Astrocyte (in vitro differentiated cells and primary cell): ENCODE measurements around the gene PNKD. TPM values are rescaled to one million over a fixed set of nuclear protein-coding genes. Genes with fewer than 3 reads are reported as not detected.

Experiments
- DNase-seq: peaks from one replicate; pipeline ENCODE4 v3.0.0-alpha.2; 2010; ENCODE audit warnings: low read depth
- FAIRE-seq: peaks from 2 replicates; lab custom pipeline; 2011; peaks lifted over from hg19 to GRCh38; lab: Jason Lieb, UNC
- H2AFZ ChIP-seq: 2 replicates; pipeline ENCODE4 v1.6.0; 2012; ENCODE audit warnings: low read depth, low read length, inconsistent platforms
- H3K27ac ChIP-seq: 2 replicates; pipeline ENCODE4 v1.5.1; 2011; ENCODE audit warnings: low read depth, low read length, inconsistent platforms
- H3K27me3 ChIP-seq: 2 replicates; pipeline ENCODE4 v1.6.0; 2011; ENCODE audit warnings: low read length, inconsistent platforms; ENCODE audit not compliant: insufficient read depth
- H3K36me3 ChIP-seq: 2 replicates; pipeline ENCODE4 v1.5.1; 2011; ENCODE audit warnings: low read length, inconsistent platforms; ENCODE audit not compliant: insufficient read depth
- H3K4me1 ChIP-seq: 2 replicates; pipeline ENCODE4 v1.5.1; 2011; ENCODE audit warnings: low read length, inconsistent platforms; ENCODE audit not compliant: insufficient read depth
- H3K4me2 ChIP-seq: 2 replicates; pipeline ENCODE4 v1.6.0; 2012; ENCODE audit warnings: low read length, inconsistent platforms
- H3K4me3 ChIP-seq: 2 replicates; pipeline ENCODE4 v1.5.1; 2011; ENCODE audit warnings: low read depth, mild to moderate bottlenecking, low read length, inconsistent platforms; ENCODE audit not compliant: insufficient read depth
- H3K79me2 ChIP-seq: 2 replicates; pipeline ENCODE4 v1.6.0; 2012; ENCODE audit warnings: mild to moderate bottlenecking, low read length, inconsistent platforms; ENCODE audit not compliant: insufficient read depth
- H3K9ac ChIP-seq: 2 replicates; pipeline ENCODE4 v1.6.0; 2012; ENCODE audit warnings: mild to moderate bottlenecking, low read length, inconsistent platforms
- H3K9me3 ChIP-seq: 2 replicates; pipeline ENCODE4 v1.5.1; 2012; ENCODE audit warnings: low read depth, mild to moderate bottlenecking, low read length, inconsistent platforms; ENCODE audit not compliant: insufficient read depth
- H4K20me1 ChIP-seq: 2 replicates; pipeline ENCODE4 v1.6.0; 2012; ENCODE audit warnings: low read length, inconsistent platforms; ENCODE audit not compliant: insufficient read depth
- H3K27ac Mint-ChIP-seq: one replicate; pipeline ENCODE4 v1.8.0; 2021; ENCODE audit warnings: mild to moderate bottlenecking, mixed read lengths; ENCODE audit not compliant: unreplicated experiment
- H3K27me3 Mint-ChIP-seq: one replicate; pipeline ENCODE4 v1.8.0; 2021; ENCODE audit warnings: low read depth, mixed read lengths; ENCODE audit not compliant: unreplicated experiment
- H3K36me3 Mint-ChIP-seq: one replicate; pipeline ENCODE4 v1.8.0; 2021; ENCODE audit warnings: low read depth, mixed read lengths; ENCODE audit not compliant: unreplicated experiment
- H3K4me1 Mint-ChIP-seq: one replicate; pipeline ENCODE4 v1.8.0; 2021; ENCODE audit warnings: low read depth, mixed read lengths; ENCODE audit not compliant: unreplicated experiment
- H3K4me3 Mint-ChIP-seq: one replicate; pipeline ENCODE4 v1.8.0; 2021; ENCODE audit warnings: mild to moderate bottlenecking, moderate library complexity, mixed read lengths; ENCODE audit not compliant: unreplicated experiment
- H3K9me3 Mint-ChIP-seq: one replicate; pipeline ENCODE4 v1.8.0; 2021; ENCODE audit warnings: mild to moderate bottlenecking, mixed read lengths; ENCODE audit not compliant: unreplicated experiment
- CTCF ChIP-seq: IDR thresholded peaks from 2 replicates; pipeline ENCODE4 v1.5.1; 2011; ENCODE audit warnings: low read depth, mild to moderate bottlenecking, inconsistent platforms, low read length, moderate library complexity; ENCODE audit not compliant: insufficient read depth
- EZH2 ChIP-seq: IDR thresholded peaks from 2 replicates; pipeline ENCODE4 v1.6.1; 2012; ENCODE audit warnings: mild to moderate bottlenecking, low read length, inconsistent platforms; ENCODE audit not compliant: insufficient read depth
- total RNA-seq: library from RNA; stranded (reverse); gene quantifications from 2 replicates; pipeline ENCODE4 v1.2.1, GENCODE V29; 2021

The PNKD gene
- total RNA-seq, 1 donor from 2014 or later, result 40.9 TPM

- peak overlapping the region; percentile 38 for H3K27ac ChIP-seq
- peak overlapping the region; percentile 34 for H3K4me2 ChIP-seq
- peaks cover 69% of the 10 kb centered on the region for H3K36me3 ChIP-seq
- no peaks in the 10 kb centered on the region for H3K9me3 ChIP-seq
- Mint-ChIP-seq H3K36me3 (peaks cover 37% of the 10 kb centered on the region), H3K4me3 (no peak overlapping the region), H3K4me1 (peaks cover 55% of the 10 kb centered on the region), H3K9me3 (no peaks in the 10 kb centered on the region), H3K27ac (peak overlapping the region; percentile 76), H3K27me3 (no peaks in the 10 kb centered on the region)
- no peak overlapping the region for H3K4me3 ChIP-seq
- peak overlapping the region; percentile 21 for H3K9ac ChIP-seq
- H2AFZ ChIP-seq, result no peak overlapping the region
- peaks cover 39% of the 10 kb centered on the region for H4K20me1 ChIP-seq
- no peak for DNase-seq
- H3K79me2 ChIP-seq, result peaks cover 71% of the 10 kb centered on the region
- peaks cover 34% of the 10 kb centered on the region for H3K4me1 ChIP-seq
- H3K27me3 ChIP-seq, result no peaks in the 10 kb centered on the region
- TF ChIP-seq CTCF (no peak), EZH2 (no peak)
- FAIRE-seq, result no peak
Observed at GRCh38 chr2:218228366-218229090, 41.8 kb upstream of the PNKD start.

DNA sequence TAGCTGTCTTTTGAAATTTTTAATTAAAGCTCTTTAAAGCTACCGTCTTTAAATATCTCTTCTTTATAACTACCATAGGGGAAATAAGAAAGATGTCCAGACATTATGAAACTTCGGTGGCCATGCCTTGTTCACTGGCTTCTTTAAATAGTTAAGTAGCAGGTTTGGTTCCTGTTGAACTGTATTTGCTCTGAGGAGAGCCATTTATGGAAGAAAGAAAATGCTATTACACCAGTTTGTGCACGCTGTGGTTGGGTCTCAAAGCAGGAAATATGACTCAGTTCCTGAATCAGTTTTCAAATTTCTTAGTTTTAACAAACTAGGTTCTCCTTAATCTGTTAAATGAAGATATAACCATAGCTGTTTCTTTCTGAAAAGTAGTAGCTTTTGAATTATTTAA is 41.1 kb upstream of the PNKD start:
- Histone ChIP-seq H3K79me2 (peaks cover 70% of the 10 kb centered on the region), H3K4me2 (peak overlapping the region; percentile 34), H4K20me1 (peaks cover 39% of the 10 kb centered on the region), H3K4me3 (no peak overlapping the region), H3K9ac (peak overlapping the region; percentile 21), H3K9me3 (no peaks in the 10 kb centered on the region), H2AFZ (no peak overlapping the region), H3K36me3 (peaks cover 68% of the 10 kb centered on the region), H3K27me3 (no peaks in the 10 kb centered on the region), H3K4me1 (peaks cover 31% of the 10 kb centered on the region), H3K27ac (peak overlapping the region; percentile 38)
- no peak for TF ChIP-seq EZH2
- no peak for TF ChIP-seq CTCF
- DNase-seq, result peak; percentile 89
- Mint-ChIP-seq H3K4me3 (no peak overlapping the region), H3K9me3 (no peaks in the 10 kb centered on the region), H3K27ac (peak overlapping the region; percentile 76), H3K27me3 (no peaks in the 10 kb centered on the region), H3K4me1 (peaks cover 50% of the 10 kb centered on the region), H3K36me3 (peaks cover 41% of the 10 kb centered on the region)
- no peak for FAIRE-seq

DNA sequence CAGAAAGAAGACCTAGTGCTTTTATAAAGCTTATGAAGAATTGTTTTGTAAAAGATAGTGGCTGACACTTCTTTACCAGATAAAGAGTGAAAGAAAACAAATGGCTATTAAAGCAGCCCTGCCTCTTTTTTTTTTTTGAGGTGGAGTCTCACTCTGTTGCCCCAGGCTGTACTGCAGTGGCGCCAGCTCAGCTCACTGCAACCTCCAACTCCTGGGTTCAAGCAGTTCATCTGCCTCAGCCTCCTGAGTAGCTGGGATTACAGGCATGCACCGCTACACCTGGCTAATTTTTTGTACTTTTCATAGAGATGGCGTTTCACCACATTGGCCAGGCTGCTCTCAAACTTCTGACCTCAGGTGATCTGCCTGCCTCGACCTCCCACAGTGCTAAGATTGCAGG is 40.5 kb upstream of the PNKD start:
- Mint-ChIP-seq H3K27me3 (no peaks in the 10 kb centered on the region), H3K4me1 (peaks cover 48% of the 10 kb centered on the region), H3K9me3 (no peaks in the 10 kb centered on the region), H3K36me3 (peaks cover 41% of the 10 kb centered on the region), H3K27ac (peak overlapping the region; percentile 72), H3K4me3 (no peak overlapping the region)
- Histone ChIP-seq H4K20me1 (peaks cover 37% of the 10 kb centered on the region), H3K36me3 (peaks cover 68% of the 10 kb centered on the region), H3K9me3 (no peaks in the 10 kb centered on the region), H3K27me3 (no peaks in the 10 kb centered on the region), H3K4me1 (peaks cover 31% of the 10 kb centered on the region), H3K9ac (no peak overlapping the region), H3K4me3 (no peak overlapping the region), H3K4me2 (peak overlapping the region; percentile 34), H3K79me2 (peaks cover 67% of the 10 kb centered on the region), H3K27ac (peak overlapping the region; percentile 38), H2AFZ (no peak overlapping the region)
- FAIRE-seq, result no peak
- DNase-seq, result no peak
- TF ChIP-seq CTCF (no peak), EZH2 (no peak)
